Astrocyte (in vitro differentiated cells and primary cell): ENCODE results near the gene PVALEF. TPM values are rescaled to one million over a fixed set of nuclear protein-coding genes. Genes with fewer than 3 reads are reported as not detected.

ENCODE experiments used
- DNase-seq: peaks from one replicate; pipeline ENCODE4 v3.0.0-alpha.2; 2010; ENCODE audit warnings: low read depth
- FAIRE-seq: peaks from 2 replicates; lab custom pipeline; 2011; peaks lifted over from hg19 to GRCh38; lab: Jason Lieb, UNC
- H2AFZ ChIP-seq: 2 replicates; pipeline ENCODE4 v1.6.0; 2012; ENCODE audit warnings: low read depth, low read length, inconsistent platforms
- H3K27ac ChIP-seq: 2 replicates; pipeline ENCODE4 v1.5.1; 2011; ENCODE audit warnings: low read depth, low read length, inconsistent platforms
- H3K27me3 ChIP-seq: 2 replicates; pipeline ENCODE4 v1.6.0; 2011; ENCODE audit warnings: low read length, inconsistent platforms; ENCODE audit not compliant: insufficient read depth
- H3K36me3 ChIP-seq: 2 replicates; pipeline ENCODE4 v1.5.1; 2011; ENCODE audit warnings: low read length, inconsistent platforms; ENCODE audit not compliant: insufficient read depth
- H3K4me1 ChIP-seq: 2 replicates; pipeline ENCODE4 v1.5.1; 2011; ENCODE audit warnings: low read length, inconsistent platforms; ENCODE audit not compliant: insufficient read depth
- H3K4me2 ChIP-seq: 2 replicates; pipeline ENCODE4 v1.6.0; 2012; ENCODE audit warnings: low read length, inconsistent platforms
- H3K4me3 ChIP-seq: 2 replicates; pipeline ENCODE4 v1.5.1; 2011; ENCODE audit warnings: low read depth, mild to moderate bottlenecking, low read length, inconsistent platforms; ENCODE audit not compliant: insufficient read depth
- H3K79me2 ChIP-seq: 2 replicates; pipeline ENCODE4 v1.6.0; 2012; ENCODE audit warnings: mild to moderate bottlenecking, low read length, inconsistent platforms; ENCODE audit not compliant: insufficient read depth
- H3K9ac ChIP-seq: 2 replicates; pipeline ENCODE4 v1.6.0; 2012; ENCODE audit warnings: mild to moderate bottlenecking, low read length, inconsistent platforms
- H3K9me3 ChIP-seq: 2 replicates; pipeline ENCODE4 v1.5.1; 2012; ENCODE audit warnings: low read depth, mild to moderate bottlenecking, low read length, inconsistent platforms; ENCODE audit not compliant: insufficient read depth
- H4K20me1 ChIP-seq: 2 replicates; pipeline ENCODE4 v1.6.0; 2012; ENCODE audit warnings: low read length, inconsistent platforms; ENCODE audit not compliant: insufficient read depth
- H3K27ac Mint-ChIP-seq: one replicate; pipeline ENCODE4 v1.8.0; 2021; ENCODE audit warnings: mild to moderate bottlenecking, mixed read lengths; ENCODE audit not compliant: unreplicated experiment
- H3K27me3 Mint-ChIP-seq: one replicate; pipeline ENCODE4 v1.8.0; 2021; ENCODE audit warnings: low read depth, mixed read lengths; ENCODE audit not compliant: unreplicated experiment
- H3K36me3 Mint-ChIP-seq: one replicate; pipeline ENCODE4 v1.8.0; 2021; ENCODE audit warnings: low read depth, mixed read lengths; ENCODE audit not compliant: unreplicated experiment
- H3K4me1 Mint-ChIP-seq: one replicate; pipeline ENCODE4 v1.8.0; 2021; ENCODE audit warnings: low read depth, mixed read lengths; ENCODE audit not compliant: unreplicated experiment
- H3K4me3 Mint-ChIP-seq: one replicate; pipeline ENCODE4 v1.8.0; 2021; ENCODE audit warnings: mild to moderate bottlenecking, moderate library complexity, mixed read lengths; ENCODE audit not compliant: unreplicated experiment
- H3K9me3 Mint-ChIP-seq: one replicate; pipeline ENCODE4 v1.8.0; 2021; ENCODE audit warnings: mild to moderate bottlenecking, mixed read lengths; ENCODE audit not compliant: unreplicated experiment
- EZH2 ChIP-seq: IDR thresholded peaks from 2 replicates; pipeline ENCODE4 v1.6.1; 2012; ENCODE audit warnings: mild to moderate bottlenecking, low read length, inconsistent platforms; ENCODE audit not compliant: insufficient read depth
- total RNA-seq: library from RNA; stranded (reverse); gene quantifications from 2 replicates; pipeline ENCODE4 v1.2.1, GENCODE V29; 2021
- TF ChIP-seq, protein P1 (sequence below): IDR thresholded peaks from 2 replicates; pipeline ENCODE4 v1.5.1; 2011; ENCODE audit warnings: low read depth, mild to moderate bottlenecking, inconsistent platforms, low read length, moderate library complexity; ENCODE audit not compliant: insufficient read depth

Gene PVALEF
- total RNA-seq, 1 donor from 2014 or later: not detected

DNA sequence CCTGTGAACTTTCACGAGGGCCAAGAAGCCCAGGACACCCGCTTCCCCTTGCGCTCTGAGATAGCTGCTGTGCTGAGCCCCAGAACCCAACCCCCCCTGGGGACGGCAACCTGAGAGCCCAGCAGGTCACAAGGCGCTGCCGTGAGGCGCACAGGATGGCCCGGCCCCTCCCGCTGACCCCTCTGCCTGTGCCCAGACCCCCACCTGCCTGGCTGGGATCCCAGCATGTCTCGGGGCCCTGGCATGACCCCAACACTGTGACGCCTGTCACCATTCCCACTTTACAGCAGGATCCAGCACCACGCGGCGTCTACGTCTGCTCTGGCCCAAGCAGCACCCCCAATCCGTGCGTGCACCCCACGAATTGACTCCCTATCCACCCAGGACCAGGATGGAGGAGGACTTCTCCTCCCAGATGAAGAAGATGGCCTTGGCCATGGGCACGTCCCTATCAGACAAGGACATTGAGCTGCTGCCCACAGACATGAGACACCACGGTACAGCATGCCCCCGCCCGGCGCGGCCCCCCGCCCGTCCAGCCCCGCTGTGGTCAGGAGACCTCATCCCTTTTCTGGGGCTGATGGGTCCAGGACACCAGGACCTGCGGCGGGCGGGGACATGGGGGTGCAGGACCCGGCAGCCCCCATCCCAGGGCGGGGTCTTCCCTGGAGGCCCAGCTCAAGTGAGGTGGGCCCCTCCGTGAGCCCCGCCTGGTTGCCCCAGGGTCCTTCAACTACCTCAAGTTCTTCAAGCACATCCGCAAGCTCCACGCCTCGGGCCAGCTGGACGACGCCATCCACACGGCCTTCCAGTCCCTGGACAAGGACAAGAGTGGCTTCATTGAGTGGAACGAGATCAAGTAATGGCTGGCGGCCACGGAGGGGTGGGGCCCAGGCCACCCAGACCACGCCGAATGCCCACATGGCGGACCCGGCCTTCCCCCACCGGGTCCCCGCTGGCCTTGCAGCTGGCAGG, 15.8 kb downstream of the PVALEF start:
- no peak for DNase-seq
- Histone ChIP-seq H3K4me3 (no peak overlapping the region), H3K9me3 (no peaks in the 10 kb centered on the region), H3K27ac (no peak overlapping the region), H4K20me1 (no peaks in the 10 kb centered on the region), H2AFZ (no peak overlapping the region), H3K4me2 (no peak overlapping the region), H3K27me3 (peaks cover 3% of the 10 kb centered on the region), H3K79me2 (no peaks in the 10 kb centered on the region), H3K4me1 (no peaks in the 10 kb centered on the region), H3K36me3 (no peaks in the 10 kb centered on the region), H3K9ac (no peak overlapping the region)
- Mint-ChIP-seq H3K9me3 (no peaks in the 10 kb centered on the region), H3K27ac (no peak overlapping the region), H3K36me3 (no peaks in the 10 kb centered on the region), H3K27me3 (peaks cover 12% of the 10 kb centered on the region), H3K4me1 (no peaks in the 10 kb centered on the region), H3K4me3 (no peak overlapping the region)
- FAIRE-seq: no peak
- TF ChIP-seq, protein P1, sequence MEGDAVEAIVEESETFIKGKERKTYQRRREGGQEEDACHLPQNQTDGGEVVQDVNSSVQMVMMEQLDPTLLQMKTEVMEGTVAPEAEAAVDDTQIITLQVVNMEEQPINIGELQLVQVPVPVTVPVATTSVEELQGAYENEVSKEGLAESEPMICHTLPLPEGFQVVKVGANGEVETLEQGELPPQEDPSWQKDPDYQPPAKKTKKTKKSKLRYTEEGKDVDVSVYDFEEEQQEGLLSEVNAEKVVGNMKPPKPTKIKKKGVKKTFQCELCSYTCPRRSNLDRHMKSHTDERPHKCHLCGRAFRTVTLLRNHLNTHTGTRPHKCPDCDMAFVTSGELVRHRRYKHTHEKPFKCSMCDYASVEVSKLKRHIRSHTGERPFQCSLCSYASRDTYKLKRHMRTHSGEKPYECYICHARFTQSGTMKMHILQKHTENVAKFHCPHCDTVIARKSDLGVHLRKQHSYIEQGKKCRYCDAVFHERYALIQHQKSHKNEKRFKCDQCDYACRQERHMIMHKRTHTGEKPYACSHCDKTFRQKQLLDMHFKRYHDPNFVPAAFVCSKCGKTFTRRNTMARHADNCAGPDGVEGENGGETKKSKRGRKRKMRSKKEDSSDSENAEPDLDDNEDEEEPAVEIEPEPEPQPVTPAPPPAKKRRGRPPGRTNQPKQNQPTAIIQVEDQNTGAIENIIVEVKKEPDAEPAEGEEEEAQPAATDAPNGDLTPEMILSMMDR: no peak
- TF ChIP-seq EZH2: no peak

DNA sequence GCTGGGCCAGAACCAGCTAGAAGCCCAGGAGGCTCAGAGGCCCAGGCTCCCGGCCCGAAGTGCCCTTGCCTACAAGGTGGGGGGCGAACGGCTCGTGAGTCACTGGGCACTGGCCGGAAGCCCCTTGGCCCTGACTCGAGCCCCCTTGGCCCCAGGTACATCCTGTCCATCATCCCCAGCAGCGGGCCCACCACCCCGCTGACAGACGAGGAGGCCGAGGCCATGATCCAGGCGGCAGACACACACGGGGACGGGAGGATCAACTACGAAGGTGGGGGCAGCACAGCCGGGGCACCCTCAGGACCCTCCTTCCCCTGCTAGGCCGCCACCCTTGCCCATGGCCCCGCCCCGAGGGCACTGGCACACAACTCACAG, 16.5 kb downstream of the PVALEF start:
- H3K9me3 Mint-ChIP-seq: no peaks in the 10 kb centered on the region
- H3K9ac ChIP-seq: no peak overlapping the region
- H3K27ac ChIP-seq: no peak overlapping the region
- H3K27me3 Mint-ChIP-seq: peaks cover 12% of the 10 kb centered on the region
- H3K4me3 ChIP-seq: no peak overlapping the region
- H3K4me2 ChIP-seq: no peak overlapping the region
- H3K27ac Mint-ChIP-seq: no peak overlapping the region
- TF ChIP-seq EZH2: no peak
- TF ChIP-seq, protein P1: no peak
- H3K27me3 ChIP-seq: peaks cover 3% of the 10 kb centered on the region
- H2AFZ ChIP-seq: no peak overlapping the region
- H3K9me3 ChIP-seq: no peaks in the 10 kb centered on the region
- no peak overlapping the region for H3K4me3 Mint-ChIP-seq
- DNase-seq (no peak), FAIRE-seq (no peak)
- no peaks in the 10 kb centered on the region for H3K79me2 ChIP-seq
- no peaks in the 10 kb centered on the region for H3K36me3 Mint-ChIP-seq
- H3K4me1 ChIP-seq: no peaks in the 10 kb centered on the region
- H3K36me3 ChIP-seq: no peaks in the 10 kb centered on the region
- H3K4me1 Mint-ChIP-seq: no peaks in the 10 kb centered on the region
- no peaks in the 10 kb centered on the region for H4K20me1 ChIP-seq

- no peaks in the 10 kb centered on the region for H3K9me3 ChIP-seq
- H4K20me1 ChIP-seq: no peaks in the 10 kb centered on the region
- no peak overlapping the region for H3K27ac ChIP-seq
- no peak for DNase-seq
- Mint-ChIP-seq H3K4me3 (no peak overlapping the region), H3K9me3 (no peaks in the 10 kb centered on the region), H3K27me3 (peaks cover 12% of the 10 kb centered on the region), H3K4me1 (no peaks in the 10 kb centered on the region), H3K36me3 (no peaks in the 10 kb centered on the region), H3K27ac (no peak overlapping the region)
- no peaks in the 10 kb centered on the region for H3K4me1 ChIP-seq
- FAIRE-seq: no peak
- H3K4me2 ChIP-seq: no peak overlapping the region
- no peaks in the 10 kb centered on the region for H3K79me2 ChIP-seq
- TF ChIP-seq, protein P1: no peak
- no peak for TF ChIP-seq EZH2
- H3K27me3 ChIP-seq: peaks cover 3% of the 10 kb centered on the region
- H2AFZ ChIP-seq: no peak overlapping the region
- H3K4me3 ChIP-seq: no peak overlapping the region
- no peak overlapping the region for H3K9ac ChIP-seq
- no peaks in the 10 kb centered on the region for H3K36me3 ChIP-seq
Observed at GRCh38 chr17:81182596-81182995, 17.3 kb downstream of the PVALEF start.
